ENCODE data around the gene PPM1N.
A peak's percentile ranks its signal among the peaks of the same experiment; 100 is the strongest.

PPM1N gene, protein sequence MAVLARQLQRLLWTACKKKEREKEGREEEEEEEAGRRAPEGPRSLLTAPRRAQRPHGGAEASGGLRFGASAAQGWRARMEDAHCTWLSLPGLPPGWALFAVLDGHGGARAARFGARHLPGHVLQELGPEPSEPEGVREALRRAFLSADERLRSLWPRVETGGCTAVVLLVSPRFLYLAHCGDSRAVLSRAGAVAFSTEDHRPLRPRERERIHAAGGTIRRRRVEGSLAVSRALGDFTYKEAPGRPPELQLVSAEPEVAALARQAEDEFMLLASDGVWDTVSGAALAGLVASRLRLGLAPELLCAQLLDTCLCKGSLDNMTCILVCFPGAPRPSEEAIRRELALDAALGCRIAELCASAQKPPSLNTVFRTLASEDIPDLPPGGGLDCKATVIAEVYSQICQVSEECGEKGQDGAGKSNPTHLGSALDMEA

GRCh38 chr19:45498411-45499195, at the start of gene PPM1N:
Gene PPM1N (plus strand): TSS chr19:45498443. CDS start chr19:45498473, 30 bp downstream.
- DNase-seq (ENCODE audit: low spot score), result no peak

DNA sequence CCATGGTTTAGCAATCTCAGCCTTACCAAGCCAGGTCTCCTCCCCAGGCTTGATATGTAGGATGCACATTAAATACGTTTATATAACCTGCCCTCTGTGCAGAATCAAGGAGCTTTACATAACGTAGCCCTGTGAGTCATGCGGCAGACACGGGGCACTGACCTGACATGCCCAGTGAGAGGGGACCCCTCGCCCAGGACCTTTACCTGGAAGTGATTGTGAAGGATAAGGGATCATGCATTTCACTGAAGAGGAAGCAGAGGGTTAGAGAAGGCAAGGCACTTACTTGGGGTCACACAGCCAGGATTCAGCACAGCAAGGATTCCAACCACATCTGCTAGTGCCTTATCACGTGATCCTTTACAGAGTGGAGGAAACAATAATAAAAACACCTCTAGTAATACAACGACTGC, 49.4 kb upstream of the PPM1N start:
- DNase-seq (ENCODE audit: low spot score), result peak; percentile 72

- no peak for DNase-seq (ENCODE audit: low spot score)
Measured at GRCh38 chr19:45450012-45450333, 48.3 kb upstream of the PPM1N start.

DNA sequence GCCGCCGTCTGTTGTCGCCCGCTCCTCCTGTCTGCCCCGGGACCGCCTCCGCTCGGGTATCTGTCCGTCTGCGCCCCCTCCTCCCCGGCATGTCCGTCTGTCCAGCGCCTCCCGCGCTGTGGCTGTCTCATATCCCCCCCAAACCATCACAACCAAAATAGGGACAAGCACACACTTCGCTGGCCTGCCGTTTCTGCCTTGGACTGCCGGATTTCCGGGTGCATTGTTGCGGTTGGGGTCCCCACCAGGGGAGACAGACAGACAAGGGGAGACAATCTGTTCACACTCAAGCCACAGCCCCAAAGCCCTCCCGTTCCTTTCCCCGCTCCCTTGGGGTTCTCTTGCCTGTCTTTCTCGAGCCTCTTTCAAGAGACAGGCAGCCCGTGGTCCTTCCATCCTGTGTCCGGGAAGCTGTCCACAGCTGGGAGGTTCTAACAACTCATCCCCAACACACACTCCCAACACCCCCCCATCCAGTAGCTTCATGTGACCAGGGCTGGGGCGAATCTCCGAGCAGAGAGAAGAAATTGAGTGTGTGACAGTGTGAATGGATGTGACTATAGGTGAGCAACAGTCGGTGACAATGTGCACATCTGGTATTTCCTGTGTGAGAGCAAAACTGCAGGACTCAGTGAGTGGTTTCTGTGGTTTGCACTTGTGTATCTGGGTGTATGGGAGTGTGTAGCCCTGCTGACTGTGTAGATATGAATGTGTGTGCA, 47.0 kb upstream of the PPM1N start:
- no peak for DNase-seq (ENCODE audit: low spot score)

GRCh38 chr19:45451850-45452387, 46.3 kb upstream of the PPM1N start:
- DNase-seq (ENCODE audit: low spot score), result no peak

GRCh38 chr19:45455707-45456499, 42.3 kb upstream of the PPM1N start:
- no peak for DNase-seq (ENCODE audit: low spot score)

GRCh38 chr19:45456500-45456815, 41.8 kb upstream of the PPM1N start:
- DNase-seq (ENCODE audit: low spot score), result no peak

DNA sequence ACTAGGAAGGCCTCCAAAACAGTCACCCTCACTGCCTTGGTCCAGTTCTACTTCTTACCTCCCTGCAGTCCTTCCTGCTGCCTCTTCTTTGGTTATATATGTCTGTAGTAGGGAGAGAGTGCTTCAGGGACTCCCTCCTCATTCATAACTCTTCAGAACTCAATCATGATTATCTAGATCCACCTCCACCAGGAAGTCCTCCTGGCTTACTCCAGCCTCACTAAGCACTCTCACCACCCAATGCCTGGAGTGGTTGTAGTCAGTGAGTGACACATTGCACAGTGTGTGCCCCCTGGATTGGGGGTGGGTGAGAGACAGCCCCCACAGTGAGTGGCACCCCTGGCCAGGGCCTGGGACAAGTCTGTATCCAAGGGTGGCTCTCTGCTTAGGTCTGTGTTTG, 40.5 kb upstream of the PPM1N start:
- no peak for DNase-seq (ENCODE audit: low spot score)

- DNase-seq (ENCODE audit: low spot score), result no peak
Measured at GRCh38 chr19:45460807-45461347, 37.4 kb upstream of the PPM1N start.

DNA sequence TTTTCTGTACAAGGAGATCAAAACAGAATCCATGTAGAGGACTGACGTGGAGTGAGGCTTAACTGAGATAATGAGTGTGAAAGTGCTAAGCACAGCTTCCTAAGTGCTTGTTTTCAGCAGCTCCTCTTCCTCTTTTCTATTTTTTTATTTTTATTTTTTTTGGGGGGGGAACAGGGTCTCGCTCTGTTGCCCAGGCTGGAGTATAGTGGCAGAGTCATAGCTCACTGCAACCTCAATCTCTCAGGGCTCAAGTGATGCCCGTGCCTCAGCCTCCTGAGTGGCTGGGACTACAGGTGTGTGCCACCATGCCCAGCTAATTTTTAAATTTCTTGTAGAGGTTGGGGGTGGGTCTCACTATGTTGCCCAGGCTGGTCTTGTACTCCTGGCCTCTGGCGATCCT, 36.1 kb upstream of the PPM1N start:
- no peak for DNase-seq (ENCODE audit: low spot score)

DNA sequence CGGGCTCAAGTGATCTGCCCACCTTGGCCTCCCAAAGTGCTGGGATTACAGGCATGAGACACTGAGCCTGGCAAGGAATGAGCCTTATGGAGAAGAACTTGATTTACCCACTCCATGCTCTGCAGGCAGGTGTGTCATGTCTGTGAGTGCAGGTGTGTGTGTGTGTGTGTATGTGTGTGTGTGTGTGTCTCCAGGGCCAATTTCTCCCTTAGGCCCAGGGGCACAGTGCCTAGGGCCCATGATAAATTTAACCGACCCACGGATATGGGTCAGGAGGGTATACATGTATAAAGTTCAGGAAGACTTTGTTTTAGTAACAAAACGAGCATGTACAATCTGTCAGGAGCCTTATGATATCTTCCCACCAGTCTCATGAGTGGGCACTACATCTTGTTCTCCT, 35.0 kb upstream of the PPM1N start:
- DNase-seq (ENCODE audit: low spot score), result no peak

DNA sequence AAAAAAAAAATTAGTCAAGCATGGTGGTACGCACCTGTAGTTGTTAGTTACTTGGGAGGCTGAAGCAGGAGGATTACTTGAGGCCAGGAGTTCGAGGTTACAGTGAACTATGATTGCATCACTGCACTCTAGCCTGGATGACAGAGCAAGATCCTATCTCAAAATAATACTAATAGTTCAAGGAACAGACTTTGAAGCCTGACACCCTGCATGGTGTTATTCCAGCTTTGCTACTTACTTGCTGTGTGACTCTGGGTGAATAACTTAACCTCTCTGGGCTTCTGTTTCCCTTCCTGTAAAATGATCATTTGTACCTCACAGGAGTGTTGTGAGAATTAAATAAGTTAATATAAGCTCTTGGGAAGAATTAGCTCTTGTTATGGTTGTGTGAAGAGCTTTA, 34.0 kb upstream of the PPM1N start:
- no peak for DNase-seq (ENCODE audit: low spot score)

GRCh38 chr19:45464852-45465441, 33.3 kb upstream of the PPM1N start:
- no peak for DNase-seq (ENCODE audit: low spot score)

DNA sequence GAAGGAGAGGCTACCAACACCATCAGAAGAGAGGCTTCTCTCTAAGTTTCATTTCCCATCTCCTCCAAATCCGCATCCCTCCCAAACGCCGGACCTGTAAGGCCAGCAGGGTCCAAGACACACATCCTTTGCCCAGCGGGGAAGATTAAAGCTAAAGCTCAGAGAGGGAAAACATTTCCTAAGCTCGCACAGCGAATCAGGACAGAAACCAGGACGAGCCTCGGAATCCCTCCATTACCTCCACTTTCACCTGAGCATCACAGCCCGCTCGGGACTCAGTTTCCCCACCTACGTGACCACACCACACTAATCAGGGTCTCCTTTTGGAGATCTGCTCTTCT, 31.2 kb upstream of the PPM1N start:
- no peak for DNase-seq (ENCODE audit: low spot score)

GRCh38 chr19:45467456-45468158, 30.6 kb upstream of the PPM1N start, which contains the start of gene FOSB:
Gene FOSB (plus strand): TSS chr19:45467996. CDS start chr19:45468587, 591 bp downstream.
- DNase-seq (ENCODE audit: low spot score), result peak; percentile 96

DNA sequence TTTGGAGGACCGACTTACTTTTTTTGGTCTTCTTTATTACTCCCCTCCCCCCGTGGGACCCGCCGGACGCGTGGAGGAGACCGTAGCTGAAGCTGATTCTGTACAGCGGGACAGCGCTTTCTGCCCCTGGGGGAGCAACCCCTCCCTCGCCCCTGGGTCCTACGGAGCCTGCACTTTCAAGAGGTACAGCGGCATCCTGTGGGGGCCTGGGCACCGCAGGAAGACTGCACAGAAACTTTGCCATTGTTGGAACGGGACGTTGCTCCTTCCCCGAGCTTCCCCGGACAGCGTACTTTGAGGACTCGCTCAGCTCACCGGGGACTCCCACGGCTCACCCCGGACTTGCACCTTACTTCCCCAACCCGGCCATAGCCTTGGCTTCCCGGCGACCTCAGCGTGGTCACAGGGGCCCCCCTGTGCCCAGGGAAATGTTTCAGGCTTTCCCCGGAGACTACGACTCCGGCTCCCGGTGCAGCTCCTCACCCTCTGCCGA, 30.0 kb upstream of the PPM1N start:
- DNase-seq (ENCODE audit: low spot score), result no peak

- no peak for DNase-seq (ENCODE audit: low spot score)
Measured at GRCh38 chr19:45468803-45469131, 29.5 kb upstream of the PPM1N start.

DNA sequence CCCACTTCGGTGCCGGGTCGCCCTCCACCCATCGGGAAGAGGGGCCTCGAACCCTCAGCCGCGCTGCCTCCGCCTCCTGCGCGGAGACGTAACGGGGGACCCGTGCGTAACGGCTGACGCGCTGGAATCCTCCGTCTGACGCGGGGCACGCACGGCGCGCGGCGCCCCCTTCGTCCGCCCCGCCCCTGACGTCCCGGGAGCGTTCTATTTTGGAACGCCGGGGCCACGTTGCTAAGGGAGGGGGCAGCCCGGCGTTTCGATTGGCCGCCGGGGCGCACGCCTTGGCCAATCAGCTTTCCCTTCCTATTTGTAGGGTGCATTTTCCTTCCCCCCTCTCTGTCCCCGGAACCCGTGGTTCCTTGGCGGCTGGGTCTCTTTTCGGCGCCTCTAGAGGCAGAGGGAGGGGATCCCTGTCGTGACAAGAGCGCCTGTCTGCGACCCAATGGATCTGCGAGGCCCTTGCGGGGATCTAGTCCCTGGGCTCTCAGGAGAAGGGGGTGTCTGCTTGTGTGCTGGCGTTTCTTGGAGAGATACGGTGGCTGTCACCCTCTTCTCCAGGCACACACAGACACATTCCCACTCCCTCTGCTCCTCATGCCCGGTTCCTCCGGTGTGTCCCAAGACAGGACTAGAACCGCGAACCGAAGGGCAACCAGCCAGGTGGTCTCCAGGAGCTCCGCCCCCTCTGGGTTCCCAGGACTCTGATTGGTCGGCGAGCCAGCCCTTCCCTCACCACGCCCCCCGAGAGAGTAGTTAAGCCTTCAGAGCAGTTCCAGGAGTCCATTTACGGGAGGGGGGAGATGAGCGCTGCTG, 28.9 kb upstream of the PPM1N start:
- peak; percentile 92 for DNase-seq (ENCODE audit: low spot score)

- no peak for DNase-seq (ENCODE audit: low spot score)
Measured at GRCh38 chr19:45469945-45470761, 28.1 kb upstream of the PPM1N start.

All from putamen (tissue), 1 donor.